HepG2 (cell line): ENCODE results near the gene LASP1. TPM values are rescaled to one million over a fixed set of nuclear protein-coding genes. Genes with fewer than 3 reads are reported as not detected.

ENCODE experiments used
- ATF6 ChIP-seq: sonication (generic); formaldehyde crosslinking; conservative IDR thresholded peaks from 2 replicates; pipeline ENCODE4 v1.4.0; 2020; ENCODE audit warnings: missing genetic modification reagents
- HIC2 ChIP-seq: sonication (generic); formaldehyde crosslinking; IDR thresholded peaks from 2 replicates; pipeline ENCODE4 v1.9.0; 2022; ENCODE audit warnings: low read depth, missing genetic modification reagents
- NBN ChIP-seq: fragments of 450-650 bp; conservative IDR thresholded peaks from 2 replicates; pipeline ENCODE4 v1.6.1; 2017
- NFATC3 ChIP-seq: sonication (generic); formaldehyde crosslinking; IDR thresholded peaks from 2 replicates; pipeline ENCODE4 v1.5.1; 2020; ENCODE audit warnings: mild to moderate bottlenecking, missing genetic modification reagents
- POLR2G ChIP-seq: fragments of 200-400 bp; formaldehyde crosslinking; IDR thresholded peaks from 2 replicates; pipeline ENCODE4 v1.6.1; 2018; ENCODE audit warnings: mild to moderate bottlenecking, low read depth, low read length, moderate library complexity
- ZBTB21 ChIP-seq: sonication (generic); formaldehyde crosslinking; IDR thresholded peaks from 2 replicates; pipeline ENCODE4 v1.4.0; 2020; ENCODE audit warnings: missing genetic modification reagents
- ZMYM2 ChIP-seq: sonication (generic); formaldehyde crosslinking; IDR thresholded peaks from 2 replicates; pipeline ENCODE4 v1.8.0; 2022; ENCODE audit warnings: mild to moderate bottlenecking, missing genetic modification reagents
- ZNF546 ChIP-seq: sonication (generic); formaldehyde crosslinking; conservative IDR thresholded peaks from 2 replicates; pipeline ENCODE4 v1.8.1; 2023; ENCODE audit warnings: mild to moderate bottlenecking, missing genetic modification reagents
- ZNF772 ChIP-seq: sonication (generic); formaldehyde crosslinking; IDR thresholded peaks from 2 replicates; pipeline ENCODE4 v1.5.0; 2020; ENCODE audit warnings: mild to moderate bottlenecking, missing genetic modification reagents
- ZSCAN9 ChIP-seq: IDR thresholded peaks from 2 replicates; pipeline ENCODE4 v1.6.1; 2016; ENCODE audit warnings: borderline replicate concordance
- polyA plus RNA-seq, 8 experiments: library from polyadenylated mRNA; depleted of rRNA in 3 of 8; stranded (reverse) in 7 of 8; unstranded in 1 of 8; fragments of >200 nt; fragmentation: Illumina TruSeq in 4 of 8; extraction: Trizol in 4 of 8; gene quantifications; 2 replicates each; pipeline versions ENCODE4 v1.2.1 to v1.2.3, GENCODE V29; 2011 to 2016; ENCODE audit warnings: low read depth in 4 of 8, missing spikeins in 1 of 8, mixed read lengths in 1 of 8; ENCODE audit not compliant: insufficient read depth in 1 of 8
- total RNA-seq, 5 experiments: library from RNA; depleted of rRNA; stranded (reverse); fragments of >200 nt; fragmentation: Illumina TruSeq; extraction: Trizol; gene quantifications; 2 replicates each; pipeline ENCODE4 v1.2.3, GENCODE V29; 2016; ENCODE audit warnings: low read depth in 1 of 5
- TF ChIP-seq, protein P1 (sequence below), 2 experiments: sonication (generic) in 1 of 2; formaldehyde crosslinking in 1 of 2; IDR thresholded peaks; 2 replicates each; pipeline versions ENCODE4 v1.6.1 to v1.9.0; 2014 to 2022; ENCODE audit warnings: antibody characterized with exemption in 1 of 2, borderline replicate concordance in 1 of 2, inconsistent platforms in 1 of 2, low read depth in 1 of 2, missing genetic modification reagents in 1 of 2
- TF ChIP-seq, protein P2 (sequence below): IDR thresholded peaks from 2 replicates; pipeline ENCODE4 v1.6.1; 2018; ENCODE audit warnings: missing genetic modification reagents, mild to moderate bottlenecking, missing compliant biosample characterization

The LASP1 gene
- total and polyA plus RNA-seq, 2 of the 13 experiments (the other 11 are each of a cell fraction or from before 2014, with no cell fraction given) = 70.1 to 97.0 TPM

DNA sequence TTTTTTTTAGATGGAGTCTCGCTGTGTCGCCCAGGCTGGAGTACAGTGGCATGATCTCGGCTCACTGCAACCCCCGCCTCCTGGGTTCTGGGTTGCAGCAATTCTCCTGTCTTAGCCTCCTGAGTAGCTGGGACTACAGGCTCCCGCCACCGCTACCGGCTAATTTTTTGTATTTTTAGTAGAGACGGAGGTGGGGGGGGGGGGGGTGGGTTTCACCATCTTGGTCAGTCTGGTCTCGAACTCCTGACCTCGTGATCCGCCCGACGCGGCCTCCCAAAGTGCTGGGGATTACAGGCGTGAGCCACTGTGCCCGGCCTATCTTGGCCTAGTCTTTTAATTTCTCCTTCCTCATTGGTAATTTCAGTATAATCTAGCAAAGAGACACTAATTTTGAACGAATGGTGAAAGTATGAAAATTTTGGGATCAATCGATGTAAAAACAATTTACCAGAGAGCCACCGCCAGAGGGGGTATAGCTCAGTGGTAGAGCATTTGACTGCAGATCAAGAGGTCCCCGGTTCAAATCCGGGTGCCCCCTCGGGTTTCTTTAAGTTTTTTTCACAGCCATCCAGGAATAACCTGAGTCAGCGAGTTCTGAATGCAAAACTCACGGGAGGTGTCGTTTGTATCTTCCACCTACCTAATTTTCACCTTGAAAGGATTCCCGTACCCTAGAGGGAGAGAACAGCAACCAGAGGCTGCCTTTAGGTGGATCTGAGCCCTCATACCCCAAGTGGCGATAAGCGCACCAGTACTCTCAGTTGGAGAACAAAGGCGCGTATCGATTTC is 2.5 kb upstream of the LASP1 start (continued):
- TF ChIP-seq, protein P1, sequence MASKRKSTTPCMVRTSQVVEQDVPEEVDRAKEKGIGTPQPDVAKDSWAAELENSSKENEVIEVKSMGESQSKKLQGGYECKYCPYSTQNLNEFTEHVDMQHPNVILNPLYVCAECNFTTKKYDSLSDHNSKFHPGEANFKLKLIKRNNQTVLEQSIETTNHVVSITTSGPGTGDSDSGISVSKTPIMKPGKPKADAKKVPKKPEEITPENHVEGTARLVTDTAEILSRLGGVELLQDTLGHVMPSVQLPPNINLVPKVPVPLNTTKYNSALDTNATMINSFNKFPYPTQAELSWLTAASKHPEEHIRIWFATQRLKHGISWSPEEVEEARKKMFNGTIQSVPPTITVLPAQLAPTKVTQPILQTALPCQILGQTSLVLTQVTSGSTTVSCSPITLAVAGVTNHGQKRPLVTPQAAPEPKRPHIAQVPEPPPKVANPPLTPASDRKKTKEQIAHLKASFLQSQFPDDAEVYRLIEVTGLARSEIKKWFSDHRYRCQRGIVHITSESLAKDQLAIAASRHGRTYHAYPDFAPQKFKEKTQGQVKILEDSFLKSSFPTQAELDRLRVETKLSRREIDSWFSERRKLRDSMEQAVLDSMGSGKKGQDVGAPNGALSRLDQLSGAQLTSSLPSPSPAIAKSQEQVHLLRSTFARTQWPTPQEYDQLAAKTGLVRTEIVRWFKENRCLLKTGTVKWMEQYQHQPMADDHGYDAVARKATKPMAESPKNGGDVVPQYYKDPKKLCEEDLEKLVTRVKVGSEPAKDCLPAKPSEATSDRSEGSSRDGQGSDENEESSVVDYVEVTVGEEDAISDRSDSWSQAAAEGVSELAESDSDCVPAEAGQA (IDR thresholded peaks at IDR 0.05; ENCODE audit: low read depth) = 0 out of 2 replicates have a peak, but pooled peaks have one; percentile 27
- TF ChIP-seq, protein P1 (CRISPR knock-in tag; IDR thresholded peaks at IDR 0.05; ENCODE audit: borderline replicate concordance) = no peak; the same call in 1 of the 2 replicates
- TF ChIP-seq ZMYM2 (CRISPR knock-in tag) = peak; percentile 24; the same call in 1 of the 2 replicates
- peak; percentile 23; the same call in 1 of the 2 replicates for TF ChIP-seq HIC2 (CRISPR knock-in tag)
- 0 out of 2 replicates have a peak, but pooled peaks have one; percentile 69 for TF ChIP-seq ATF6
- TF ChIP-seq POLR2G = no peak
- TF ChIP-seq ZSCAN9 = no peak
- TF ChIP-seq, protein P2, sequence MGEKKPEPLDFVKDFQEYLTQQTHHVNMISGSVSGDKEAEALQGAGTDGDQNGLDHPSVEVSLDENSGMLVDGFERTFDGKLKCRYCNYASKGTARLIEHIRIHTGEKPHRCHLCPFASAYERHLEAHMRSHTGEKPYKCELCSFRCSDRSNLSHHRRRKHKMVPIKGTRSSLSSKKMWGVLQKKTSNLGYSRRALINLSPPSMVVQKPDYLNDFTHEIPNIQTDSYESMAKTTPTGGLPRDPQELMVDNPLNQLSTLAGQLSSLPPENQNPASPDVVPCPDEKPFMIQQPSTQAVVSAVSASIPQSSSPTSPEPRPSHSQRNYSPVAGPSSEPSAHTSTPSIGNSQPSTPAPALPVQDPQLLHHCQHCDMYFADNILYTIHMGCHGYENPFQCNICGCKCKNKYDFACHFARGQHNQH (CRISPR knock-in tag) = peak; percentile 66
- 0 out of 2 replicates have a peak, but pooled peaks have one; percentile 25 for TF ChIP-seq ZNF546
- TF ChIP-seq ZBTB21 (CRISPR knock-in tag) = no peak
- TF ChIP-seq NBN = no peak
- TF ChIP-seq ZNF772 (CRISPR knock-in tag) = no peak
- TF ChIP-seq NFATC3 (CRISPR knock-in tag) = no peak
